Fibroblast of the aortic adventitia (primary cell): Measurements from ENCODE around the gene KRTAP10-8. TPM values are rescaled to one million over a fixed set of nuclear protein-coding genes. Genes with fewer than 3 reads are reported as not detected.
"Not testable (repeated sequence)": the region's sequence is repeated elsewhere in the genome, so short reads cannot be mapped to it uniquely, and the experiment has no call there.

ENCODE experiments used
- DNase-seq: peaks from one replicate; pipeline ENCODE4 v3.0.0-alpha.2; 2010; ENCODE audit warnings: low read depth
- H3K4me3 ChIP-seq: 2 replicates; pipeline ENCODE4 v1.5.1; 2011; ENCODE audit warnings: low read depth, mild to moderate bottlenecking, control low read depth, low read length, moderate library complexity
- CTCF ChIP-seq: IDR thresholded peaks from 2 replicates; pipeline ENCODE4 v1.5.1; 2011; ENCODE audit warnings: mild to moderate bottlenecking, low read length, control low read depth, inconsistent platforms; ENCODE audit not compliant: insufficient read depth
- total RNA-seq: library from RNA; depleted of rRNA; stranded (reverse); fragments of >200 nt; gene quantifications from 2 replicates; pipeline ENCODE4 v1.2.3, GENCODE V29; 2012; ENCODE audit warnings: low replicate concordance

KRTAP10-8 gene
- total RNA-seq, 1 donor, result not detected

DNA sequence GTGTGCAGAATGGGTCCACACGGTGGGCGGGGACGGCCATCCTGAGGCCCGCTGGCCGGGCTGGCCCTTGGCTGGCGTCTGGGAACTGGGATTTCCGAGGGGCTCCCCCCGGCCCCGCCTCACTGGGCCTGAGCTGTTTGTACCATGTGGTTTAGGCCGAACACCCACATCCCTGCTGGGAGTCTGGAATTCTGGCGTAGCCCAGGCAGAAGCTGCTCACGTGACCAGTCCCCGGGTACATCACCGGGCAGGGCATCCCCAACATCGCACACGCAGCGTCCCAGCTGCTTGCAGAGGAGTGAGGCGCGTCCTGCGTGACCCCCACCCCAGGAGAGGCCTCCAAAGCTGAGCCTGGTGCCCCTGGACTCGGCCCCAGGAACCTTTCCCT, 9.4 kb upstream of the KRTAP10-8 start:
- H3K4me3 ChIP-seq, result no peak overlapping the region
- DNase-seq, result no peak
- no peak for TF ChIP-seq CTCF

DNA sequence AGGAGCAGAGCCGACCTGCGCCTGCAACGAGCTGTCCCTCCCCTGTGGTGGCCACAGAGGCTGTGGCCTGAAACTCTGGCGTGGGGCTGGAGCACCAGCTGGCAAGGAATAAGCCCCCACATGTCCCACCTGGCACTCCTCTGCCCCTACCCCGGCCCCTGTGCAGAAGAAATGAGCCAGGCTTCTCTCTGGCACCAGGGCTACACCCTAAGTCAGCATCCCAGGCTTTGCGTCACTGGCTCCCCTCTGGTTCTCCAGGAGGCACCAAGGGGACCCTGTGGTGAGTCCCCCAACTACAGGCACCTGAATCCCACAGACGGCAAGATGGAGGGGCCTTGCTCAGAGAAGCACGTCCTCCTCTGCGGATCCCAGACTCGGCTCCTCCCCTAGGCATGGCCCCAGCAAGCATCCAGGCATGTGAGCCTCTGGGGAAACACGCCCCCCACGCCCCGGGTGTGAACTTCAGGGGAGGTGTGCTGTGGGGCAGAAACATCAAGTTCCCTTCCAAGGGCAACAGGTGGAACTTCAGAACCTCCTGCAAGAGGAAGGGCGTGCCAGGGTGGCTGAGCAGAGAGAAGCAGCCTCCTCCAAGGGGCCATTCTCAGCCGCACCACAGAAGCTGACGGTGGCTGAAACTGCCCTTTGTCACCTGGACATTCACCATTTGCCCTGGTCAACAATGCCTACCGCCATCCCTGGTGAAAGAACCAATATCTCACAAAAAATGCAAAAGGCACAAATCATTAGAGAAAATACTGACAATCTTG, 8.6 kb upstream of the KRTAP10-8 start:
- no peak overlapping the region for H3K4me3 ChIP-seq
- no peak for TF ChIP-seq CTCF
- no peak for DNase-seq

- no peak for DNase-seq
- H3K4me3 ChIP-seq, result no peak overlapping the region
- TF ChIP-seq CTCF, result no peak
These were observed 8.0 kb upstream of the KRTAP10-8 start for GRCh38 chr21:44603911-44604310.

DNA sequence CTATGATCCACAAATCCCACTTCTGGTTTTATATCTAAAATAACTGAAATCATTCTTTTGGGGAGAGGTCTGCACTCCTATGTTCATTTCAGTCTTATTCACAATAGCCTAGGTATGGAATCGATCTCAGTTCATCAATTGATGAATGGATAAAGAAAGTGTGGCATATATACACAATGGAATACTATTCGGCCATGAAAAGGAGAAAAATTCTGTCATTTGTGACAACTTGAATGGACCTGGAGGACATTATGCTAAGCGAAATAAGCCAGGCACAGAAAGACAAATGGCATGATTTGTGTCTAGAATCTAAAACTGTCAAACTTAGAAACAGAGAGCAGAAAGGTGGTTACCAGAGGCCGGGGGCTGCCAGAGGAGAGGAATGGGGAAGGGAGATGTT, 5.4 kb upstream of the KRTAP10-8 start:
- no peak for DNase-seq
- TF ChIP-seq CTCF, result no peak
- H3K4me3 ChIP-seq, result no peak overlapping the region

DNA sequence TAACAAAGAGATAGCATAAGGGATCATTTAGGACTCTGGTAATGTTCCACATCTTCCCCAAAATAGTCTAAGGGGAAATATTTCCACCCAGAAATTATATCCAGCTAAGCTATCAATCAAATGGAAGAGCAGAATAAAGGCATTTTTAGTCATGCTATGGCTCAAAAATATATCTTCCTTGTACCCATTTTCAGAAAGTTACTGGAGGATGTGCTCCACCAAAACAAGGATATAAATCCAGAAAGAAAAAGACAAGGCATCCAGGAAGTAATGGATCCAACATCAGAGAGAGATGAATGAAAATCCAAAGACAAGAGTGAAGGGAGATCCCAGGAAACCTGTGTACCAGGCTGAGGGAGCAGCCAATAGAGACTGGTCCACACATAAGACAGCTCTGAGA, 2.7 kb upstream of the KRTAP10-8 start:
- no peak for TF ChIP-seq CTCF
- no peak for DNase-seq
- H3K4me3 ChIP-seq, result no peak overlapping the region

DNA sequence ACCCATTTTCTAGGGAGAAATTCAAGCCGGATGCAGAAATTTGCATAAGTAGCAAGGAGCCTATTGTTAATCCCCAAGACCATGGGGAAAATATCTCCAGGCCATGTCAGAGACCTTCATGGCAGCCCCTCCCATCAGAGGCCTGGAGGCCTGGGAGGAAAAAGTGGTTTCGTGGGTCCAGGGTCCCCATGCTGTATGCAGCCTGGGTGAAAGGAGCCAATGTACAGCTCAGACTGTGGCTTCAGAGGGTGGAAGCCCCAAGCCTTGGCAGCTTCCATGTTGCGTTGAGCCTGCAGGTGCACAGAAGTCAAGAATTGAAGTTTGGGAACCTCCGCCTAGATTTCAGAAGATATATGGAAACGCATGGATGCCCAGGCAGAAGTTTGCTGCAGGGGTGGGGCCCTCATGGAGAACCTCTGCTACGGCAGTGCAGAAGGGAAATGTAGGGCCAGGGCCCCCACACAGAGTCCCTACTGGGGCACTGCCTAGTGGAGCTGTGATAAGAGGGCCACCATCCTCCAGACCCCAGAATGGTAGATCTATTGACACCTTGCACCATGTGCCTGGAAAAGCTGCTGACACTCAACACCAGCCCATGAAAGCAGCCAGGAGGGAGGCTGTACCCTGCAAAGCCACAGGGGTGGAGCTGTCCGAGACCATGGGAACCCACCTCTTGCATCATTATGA, 1.6 kb upstream of the KRTAP10-8 start:
- H3K4me3 ChIP-seq, DNase-seq: not testable (repeated sequence)

DNA sequence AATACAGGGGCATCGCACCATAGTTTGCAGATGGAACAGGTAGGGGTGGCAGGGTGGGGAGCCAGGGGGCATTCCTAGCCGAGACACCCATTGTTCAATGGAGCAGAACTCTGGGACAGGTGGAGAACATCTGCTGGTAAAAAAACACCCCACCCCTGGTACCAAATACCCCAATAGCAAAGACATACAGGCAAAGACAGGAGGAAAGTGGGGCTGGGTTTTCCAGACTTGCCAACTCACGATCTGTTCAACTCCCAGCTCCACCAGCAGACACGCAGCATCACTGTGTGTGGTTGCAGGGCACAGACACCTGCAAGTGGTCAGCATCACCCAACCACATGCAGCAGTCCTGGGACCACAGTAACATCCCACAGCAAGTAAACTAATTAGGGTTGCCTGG, 328 bp upstream of the KRTAP10-8 start:
- DNase-seq, result no peak
- H3K4me3 ChIP-seq, result no peak overlapping the region
- no peak for TF ChIP-seq CTCF
